HG02571 (cell line): ENCODE measurements around the gene SLC49A4.
A peak's percentile ranks its signal among the peaks of the same experiment; 100 is the strongest.

Source experiments
- ATAC-seq: cut with Tn5 transposase; IDR thresholded peaks from one replicate; pipeline ENCODE4 v1.9.1; 2021; ENCODE audit warnings: mild to moderate bottlenecking, moderate library complexity; ENCODE audit not compliant: unreplicated experiment

Gene SLC49A4

DNA sequence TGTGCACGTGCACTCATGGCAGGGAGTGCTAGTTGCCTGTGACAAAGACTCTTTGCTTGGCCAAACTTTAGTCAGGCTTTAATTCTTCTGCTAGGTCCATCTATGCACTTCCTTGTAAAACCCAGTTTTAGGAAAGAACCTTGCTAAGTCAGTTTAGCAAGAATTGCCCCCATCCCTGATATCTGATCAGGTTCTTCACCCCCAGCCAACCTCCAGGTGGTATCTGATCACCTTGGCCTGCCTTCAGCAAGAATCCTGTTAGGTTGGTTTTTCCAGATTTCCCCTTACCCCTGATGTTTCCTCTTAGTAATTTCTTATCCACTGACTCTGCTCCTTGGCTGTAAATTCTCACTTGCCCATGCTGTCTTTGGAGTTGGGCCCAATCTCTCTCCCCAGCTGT, 9.6 kb upstream of the SLC49A4 start:
- ATAC-seq = no peak

- ATAC-seq = no peak
Measured at GRCh38 chr3:122786066-122786465, 8.8 kb upstream of the SLC49A4 start.

DNA sequence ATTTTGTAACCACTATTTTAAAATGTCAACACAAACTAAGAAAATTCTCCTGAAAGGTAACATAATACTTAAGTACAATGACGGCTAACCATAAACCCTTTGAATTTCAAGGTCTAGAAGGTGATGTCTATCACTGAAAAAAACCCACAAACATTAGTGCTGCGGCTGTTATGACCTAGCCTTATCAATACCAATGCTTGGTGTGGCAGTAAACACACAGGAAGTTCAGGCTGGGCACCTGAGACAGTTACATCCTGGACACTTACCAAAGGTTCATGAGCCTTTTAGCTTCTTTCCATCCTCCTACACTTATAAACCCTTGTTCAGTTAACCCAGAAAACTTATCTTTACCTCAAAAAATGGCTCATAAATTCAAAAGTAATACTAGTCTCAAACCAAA, 7.0 kb upstream of the SLC49A4 start:
- ATAC-seq = no peak

DNA sequence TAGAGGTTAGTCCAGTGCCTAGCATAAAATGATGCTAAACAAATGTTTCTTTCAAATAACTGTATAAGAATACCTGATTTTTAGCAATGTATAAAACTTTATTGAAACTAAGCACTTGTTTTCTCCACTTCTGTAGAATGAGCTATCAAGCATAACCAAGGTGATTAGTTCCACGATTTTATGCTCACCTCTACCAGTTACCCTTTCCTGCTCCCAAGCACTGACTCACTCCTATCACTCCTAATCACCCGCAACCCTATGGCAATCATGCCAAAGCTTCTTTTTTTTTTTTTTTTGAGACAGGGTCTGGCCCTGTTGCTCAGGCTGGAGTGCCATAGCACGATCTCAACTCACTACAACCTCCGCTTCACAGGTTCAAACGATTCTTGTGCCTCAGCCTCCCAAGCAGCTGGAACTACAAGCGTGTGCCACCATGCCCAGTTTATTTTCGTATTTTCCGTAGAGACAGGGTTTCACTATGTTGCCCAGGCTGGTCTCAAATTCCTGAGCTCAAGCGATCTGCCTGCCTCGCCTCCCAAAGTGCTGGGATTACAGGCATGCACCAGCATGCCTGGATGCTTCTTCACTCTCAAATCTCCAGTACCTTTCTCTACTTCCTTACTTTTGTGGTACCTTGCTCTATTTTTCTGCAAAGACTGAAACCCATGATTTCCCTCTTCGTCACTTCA, 5.1 kb upstream of the SLC49A4 start:
- no peak for ATAC-seq

DNA sequence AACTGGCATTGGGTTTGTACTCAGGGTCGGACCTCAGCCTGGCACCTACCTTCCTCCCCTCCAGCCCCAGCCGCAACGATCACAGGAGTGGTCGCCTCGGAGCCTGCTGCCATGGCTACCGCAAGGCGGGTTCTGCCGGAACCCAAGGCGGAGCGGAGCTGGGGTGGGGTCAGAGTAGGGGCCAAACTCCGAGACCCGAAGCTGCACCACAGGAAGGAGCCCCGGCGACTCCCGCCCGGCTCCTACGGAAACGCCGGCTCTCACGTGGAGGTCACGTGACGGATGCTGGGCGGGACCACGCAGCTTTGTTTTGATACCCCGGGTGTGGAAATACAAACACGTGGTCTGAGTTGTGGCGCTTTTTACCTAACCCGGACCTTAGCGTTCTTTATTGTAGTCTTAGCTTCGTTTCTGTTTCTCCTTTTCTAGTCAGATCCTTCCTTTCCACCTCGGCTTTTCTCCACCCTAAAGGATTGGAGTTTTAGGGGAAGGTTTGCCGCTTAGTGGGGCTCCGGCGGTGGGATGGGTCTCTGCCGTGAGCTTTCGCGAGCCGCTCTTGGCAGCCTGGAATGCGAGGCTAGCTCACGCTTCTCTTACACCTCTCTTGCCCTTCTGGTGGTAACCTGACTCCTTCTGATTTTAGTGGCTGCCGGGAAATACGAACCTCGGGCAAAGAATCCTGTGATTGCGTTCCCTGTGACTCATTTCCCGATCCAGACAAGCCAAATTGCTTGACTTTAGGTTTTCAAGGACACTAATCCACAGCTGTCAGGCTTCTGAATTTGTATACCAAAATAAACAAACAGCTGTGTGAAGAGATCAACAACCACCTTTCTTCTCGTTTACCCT, 1.1 kb upstream of the SLC49A4 start, which contains the start of gene HSPBAP1:
HSPBAP1 (minus strand) TSS at position 264 of the 849 bp plus-strand sequence; CDS start at position 113, 151 bp downstream.
- ATAC-seq = peak; percentile 66

DNA sequence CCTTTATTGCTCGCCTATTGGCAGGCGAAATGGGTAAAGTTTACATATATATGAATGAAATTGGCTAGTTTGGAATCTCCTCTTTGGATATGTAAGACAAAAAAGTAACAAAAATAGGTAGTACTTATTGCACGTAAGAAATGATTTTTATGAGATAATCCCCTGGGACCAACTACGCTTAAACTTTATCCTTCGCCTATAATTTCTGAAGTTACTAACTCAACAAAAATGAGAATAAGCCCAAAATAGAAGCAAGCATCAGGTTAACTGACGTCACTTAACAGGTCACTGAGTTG, 438 bp upstream of the SLC49A4 start:
- no peak for ATAC-seq

DNA sequence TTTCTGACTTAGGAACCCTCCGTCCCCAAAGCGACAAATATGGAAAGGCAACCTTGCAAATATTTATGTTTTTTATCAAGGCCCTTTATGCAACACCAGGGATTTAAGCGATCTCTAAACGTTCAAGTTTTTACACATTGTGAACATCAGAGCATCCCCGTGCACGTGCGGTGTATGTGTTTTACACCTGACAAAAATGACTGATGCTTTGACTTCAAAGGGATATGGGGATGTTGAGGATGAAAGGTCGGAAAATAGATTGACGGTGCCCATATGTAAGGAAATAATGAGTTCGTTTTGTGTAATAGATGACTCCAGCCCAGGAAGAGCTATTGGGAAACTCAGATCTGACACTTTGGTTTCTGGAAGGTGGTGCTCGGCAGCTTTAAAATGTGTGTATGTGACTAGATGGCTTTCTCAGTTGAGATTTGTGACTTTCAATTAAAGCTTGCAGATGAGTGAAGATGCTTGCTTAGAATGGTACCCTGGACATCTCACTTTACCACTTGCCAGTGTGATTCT, 866 bp downstream of the SLC49A4 start:
- no peak for ATAC-seq

DNA sequence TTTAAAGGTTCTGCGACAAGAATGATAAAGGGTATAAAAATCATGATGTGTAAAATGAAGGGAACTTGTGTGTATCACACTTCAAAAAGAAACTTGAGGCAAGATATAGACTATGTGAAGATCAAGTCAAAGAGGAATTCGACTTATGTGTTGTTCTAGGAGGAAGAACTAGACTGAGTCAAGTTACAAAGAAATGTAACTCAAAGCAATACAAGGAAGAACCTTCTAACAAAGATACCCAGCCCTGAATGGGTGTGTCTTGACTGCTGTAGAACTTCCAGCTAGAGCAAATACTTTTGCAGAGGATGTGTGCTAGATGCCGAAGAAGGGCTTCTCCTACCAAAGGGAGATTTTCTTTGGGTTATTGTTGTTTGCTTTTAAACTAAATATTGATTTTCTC, 2.4 kb downstream of the SLC49A4 start:
- ATAC-seq = no peak

GRCh38 chr3:122799322-122799721, 4.5 kb downstream of the SLC49A4 start:
- no peak for ATAC-seq

GRCh38 chr3:122800031-122800430, 5.2 kb downstream of the SLC49A4 start:
- ATAC-seq = no peak

DNA sequence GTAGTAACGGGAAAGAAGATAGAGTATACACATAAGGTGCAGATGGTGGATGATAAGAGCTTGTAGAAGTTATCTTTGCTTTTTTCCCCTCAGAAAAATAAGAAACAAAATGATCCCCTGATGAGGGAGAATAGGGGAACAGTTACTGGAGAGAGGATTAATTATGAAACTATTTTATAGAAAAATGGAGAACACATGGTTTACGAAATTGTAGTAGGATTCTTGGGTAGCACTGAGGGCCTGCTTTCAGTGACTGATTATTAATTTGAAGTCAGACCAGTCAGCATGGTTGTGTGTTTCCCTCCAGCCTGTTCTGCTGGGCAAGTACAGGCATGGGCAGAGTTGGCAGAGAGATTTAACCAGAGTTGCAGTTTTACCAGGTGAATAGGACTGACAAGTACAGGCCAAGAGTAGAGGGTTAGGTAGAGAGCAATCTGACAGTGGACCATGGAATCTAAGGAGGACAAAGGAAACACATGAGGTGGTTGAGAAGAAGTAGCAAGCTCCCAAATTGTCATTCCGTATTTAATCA, 5.9 kb downstream of the SLC49A4 start:
- no peak for ATAC-seq

- ATAC-seq = no peak
Measured at GRCh38 chr3:122802323-122802722, 7.5 kb downstream of the SLC49A4 start.

DNA sequence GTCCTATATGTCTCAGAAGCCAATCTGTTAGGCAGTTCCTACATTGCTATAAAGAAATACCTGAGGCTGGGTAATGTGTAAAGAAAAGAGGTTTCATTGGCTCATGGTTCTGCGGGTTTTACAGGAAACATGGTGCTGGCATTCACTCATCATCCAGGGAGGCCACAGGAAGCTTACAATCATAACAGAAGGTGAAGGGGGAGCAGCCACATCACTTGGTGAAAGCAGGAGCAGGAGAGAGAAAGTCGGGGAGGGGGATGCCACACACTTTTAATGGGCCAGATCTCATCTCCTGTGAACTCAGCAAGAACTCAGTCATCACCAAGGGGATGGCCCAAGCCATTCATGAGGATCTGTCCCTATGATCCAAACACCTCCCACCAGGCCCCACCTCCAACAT, 9.1 kb downstream of the SLC49A4 start:
- ATAC-seq = no peak

- ATAC-seq = no peak
Measured at GRCh38 chr3:122810734-122811133, 15.9 kb downstream of the SLC49A4 start.

GRCh38 chr3:122816587-122816986, 21.7 kb downstream of the SLC49A4 start:
- no peak for ATAC-seq

GRCh38 chr3:122824465-122825381, 29.9 kb downstream of the SLC49A4 start:
- ATAC-seq = no peak

GRCh38 chr3:122825460-122825859, 30.6 kb downstream of the SLC49A4 start:
- ATAC-seq = no peak

DNA sequence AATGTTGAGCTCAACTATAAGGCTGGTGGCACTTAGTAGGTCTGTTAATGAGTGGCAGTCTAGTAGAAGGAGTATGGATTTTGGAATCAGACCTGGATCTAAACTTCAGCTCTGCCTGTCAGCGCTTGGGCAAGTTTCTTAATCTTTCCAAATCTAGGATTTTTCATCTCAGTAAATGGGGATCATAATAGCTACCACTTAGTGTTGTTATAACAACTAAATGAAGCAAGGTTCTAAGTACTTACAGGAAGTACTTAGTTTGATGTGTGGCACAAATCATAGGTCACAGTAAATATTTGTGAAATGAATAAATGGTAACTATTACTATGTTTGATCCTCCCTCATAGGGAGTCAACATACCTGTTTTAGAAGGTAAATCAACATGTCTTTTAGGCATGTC, 31.4 kb downstream of the SLC49A4 start:
- ATAC-seq = no peak

- ATAC-seq = no peak
Measured at GRCh38 chr3:122828281-122828680, 33.4 kb downstream of the SLC49A4 start.

DNA sequence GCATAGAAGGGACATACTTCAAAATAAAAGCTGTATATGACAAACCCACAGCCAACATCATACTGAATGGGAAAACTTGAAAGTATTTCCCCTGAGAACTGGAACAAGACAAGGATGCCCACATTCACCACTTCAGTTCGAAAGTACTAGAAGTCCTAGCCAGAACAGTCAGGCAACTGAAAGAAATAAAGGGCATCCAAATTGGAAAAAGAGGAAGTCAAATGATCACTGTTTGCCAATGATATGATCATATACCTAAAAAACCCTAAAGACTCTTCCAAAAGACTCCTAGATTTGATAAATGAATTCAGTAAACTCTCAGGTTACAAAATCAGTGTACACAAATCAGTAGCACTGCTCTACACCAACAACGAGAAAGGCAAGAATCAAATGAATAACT, 40.7 kb downstream of the SLC49A4 start:
- no peak for ATAC-seq

GRCh38 chr3:122843604-122844003, 48.7 kb downstream of the SLC49A4 start:
- no peak for ATAC-seq
